NCI-H2107 treated with DMSO at 0.1 percent for 48 hours (cell line): ENCODE data around the gene FANCC.

Experiments used
- DNase-seq: peaks from one replicate; lab custom pipeline; 2025; ENCODE audit not compliant: unreplicated experiment; lab: John Stamatoyannopoulos, UW

Gene FANCC

GRCh38 chr9:95127249-95128176, 190.0 kb downstream of the FANCC start:
- DNase-seq, result peak; percentile 46

- no peak for DNase-seq
Observed at GRCh38 chr9:95126739-95127138, 190.8 kb downstream of the FANCC start.

- DNase-seq, result no peak
Observed at GRCh38 chr9:95125652-95126051, 191.9 kb downstream of the FANCC start.

- no peak for DNase-seq
Observed at GRCh38 chr9:95124582-95125367, 192.7 kb downstream of the FANCC start.

- no peak for DNase-seq
Observed at GRCh38 chr9:95120781-95121370, 196.6 kb downstream of the FANCC start.

GRCh38 chr9:95118596-95118995, 198.9 kb downstream of the FANCC start:
- no peak for DNase-seq

GRCh38 chr9:95116808-95117204, 200.7 kb downstream of the FANCC start:
- DNase-seq, result no peak

GRCh38 chr9:95116002-95116807, 201.3 kb downstream of the FANCC start:
- no peak for DNase-seq

- DNase-seq, result no peak
Observed at GRCh38 chr9:95115104-95115503, 202.4 kb downstream of the FANCC start.

- no peak for DNase-seq
Observed at GRCh38 chr9:95112436-95113280, 204.9 kb downstream of the FANCC start.

GRCh38 chr9:95111716-95112115, 205.8 kb downstream of the FANCC start:
- DNase-seq, result no peak

GRCh38 chr9:95110921-95111525, 206.5 kb downstream of the FANCC start:
- no peak for DNase-seq

- DNase-seq, result no peak
Observed at GRCh38 chr9:95109456-95109855, 208.1 kb downstream of the FANCC start.

GRCh38 chr9:95108777-95109176, 208.7 kb downstream of the FANCC start:
- no peak for DNase-seq

GRCh38 chr9:95107976-95108375, 209.5 kb downstream of the FANCC start:
- DNase-seq, result no peak

GRCh38 chr9:95107001-95107749, 210.3 kb downstream of the FANCC start:
- no peak for DNase-seq

- DNase-seq, result no peak
Observed at GRCh38 chr9:95105519-95106287, 211.8 kb downstream of the FANCC start.

- DNase-seq, result peak; percentile 76
Observed at GRCh38 chr9:95104980-95105379, 212.5 kb downstream of the FANCC start.
